Measurements from ENCODE around the gene AURKA. TPM values are rescaled to one million over a fixed set of nuclear protein-coding genes. Genes with fewer than 3 reads are reported as not detected.
A peak's percentile ranks its signal among the peaks of the same experiment; 100 is the strongest.

AURKA gene
- total and polyA plus RNA-seq, 7 experiments from 2014 or later = 0.43 to 44.1 (median 1.1) TPM

DNA sequence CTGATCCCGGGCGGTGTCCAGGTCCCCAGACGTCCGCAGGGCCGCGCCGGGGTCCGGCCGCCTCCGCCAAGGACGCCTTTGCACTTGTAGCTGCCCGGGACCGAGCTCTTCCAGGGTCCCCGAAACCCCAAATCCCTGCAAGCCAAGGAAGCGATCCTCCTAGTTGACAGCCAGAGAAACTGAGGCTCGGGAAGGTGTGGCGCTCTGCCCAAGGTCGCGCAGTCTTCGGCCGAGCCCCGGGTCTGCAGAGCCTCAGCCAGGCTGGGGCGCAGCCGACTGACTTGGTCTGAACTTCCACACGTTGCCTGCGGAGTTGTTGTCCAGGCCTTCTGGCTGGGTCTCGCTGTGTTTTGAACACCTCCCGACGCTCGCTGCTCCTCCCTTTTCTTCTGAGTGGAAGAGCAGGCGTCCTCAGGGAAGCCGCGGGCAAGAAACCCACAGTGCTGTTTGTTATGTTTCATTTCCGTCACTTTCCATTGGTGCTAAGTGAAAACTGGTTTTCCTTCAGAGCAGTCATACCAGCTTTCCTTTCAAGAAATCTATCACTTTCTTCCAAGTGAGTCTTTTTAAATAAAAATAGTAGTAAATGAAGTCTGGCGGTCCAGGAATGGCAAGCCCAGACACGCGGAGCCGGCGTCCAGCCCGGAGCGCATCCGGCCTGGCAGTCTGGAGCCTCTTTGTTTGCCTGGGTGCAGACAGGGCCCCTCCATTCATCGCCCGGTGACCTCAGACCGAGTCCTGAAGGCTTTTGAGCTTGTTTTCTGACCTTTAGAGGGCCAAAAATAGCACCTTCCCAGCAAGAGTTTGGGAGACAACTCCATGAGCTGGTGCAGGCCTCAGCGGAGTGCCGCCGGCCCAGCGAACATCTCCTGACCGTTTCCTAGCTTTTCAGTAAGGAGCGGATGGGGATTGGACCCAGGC, 32.5 kb downstream of the AURKA start:
- DNase-seq (peak in 6 of 9 donors; percentile 8 to 27 (median 16)), ATAC-seq (no peak)
- POLR2A ChIA-PET = interaction anchor here (1.1 to 3.2 kb wide), 7 partner anchors 14 to 109 kb away, joined by 3 to 23 read pairs (median 4); partner anchors contain the start of genes AURKA, CASS4, CSTF1 and RTF2
- intact Hi-C loops (cut with micrococcal nuclease) = loop anchor here in 1 of 2 donors (2.0 kb wide), 2 partner anchors 991 to 1949 kb away; partner anchors contain the start of genes RAB22A and RAE1
- Mint-ChIP-seq H3K4me1 (peaks cover 13 to 29% (median 22%) of the 10 kb centered on the region in 7 donors), H3K27me3 (peaks cover 0 to 4% (median 0%) of the 10 kb centered on the region in 5 donors), H3K36me3 (peaks cover 0 to 4% (median 0%) of the 10 kb centered on the region in 5 donors), H3K9me3 (no peaks in the 10 kb centered on the region), H3K27ac (peak overlapping the region; percentile 44 to 91 (median 81)), H3K4me3 (peak overlapping the region; percentile 88 to 96 (median 92))
- CTCF ChIA-PET = interaction anchor here (1.6 kb wide), 1 partner anchor 52 kb away, joined by 3 read pairs; the partner anchor contains the start of gene CASS4
- Histone ChIP-seq H3K9me3 (ENCODE audit: control insufficient read depth in 2 of 3, low read length in 3 of 3) (no peaks in the 10 kb centered on the region), H3K36me3 (ENCODE audit: control insufficient read depth in 2 of 3, insufficient read depth in 3 of 3, low read length in 3 of 3) (no peaks in the 10 kb centered on the region), H3K27ac (ENCODE audit: low read depth, low read length) (peak overlapping the region; percentile 71), H3K4me1 (ENCODE audit: control insufficient read depth in 2 of 2, insufficient read depth in 2 of 2, low read length in 2 of 2) (peaks cover 0 to 14% of the 10 kb centered on the region in 2 donors), H3K27me3 (ENCODE audit: control insufficient read depth in 2 of 2, insufficient read depth in 2 of 2, low read length in 2 of 2) (no peaks in the 10 kb centered on the region), H3K4me3 (ENCODE audit: low read length) (peak overlapping the region; percentile 72)

DNA sequence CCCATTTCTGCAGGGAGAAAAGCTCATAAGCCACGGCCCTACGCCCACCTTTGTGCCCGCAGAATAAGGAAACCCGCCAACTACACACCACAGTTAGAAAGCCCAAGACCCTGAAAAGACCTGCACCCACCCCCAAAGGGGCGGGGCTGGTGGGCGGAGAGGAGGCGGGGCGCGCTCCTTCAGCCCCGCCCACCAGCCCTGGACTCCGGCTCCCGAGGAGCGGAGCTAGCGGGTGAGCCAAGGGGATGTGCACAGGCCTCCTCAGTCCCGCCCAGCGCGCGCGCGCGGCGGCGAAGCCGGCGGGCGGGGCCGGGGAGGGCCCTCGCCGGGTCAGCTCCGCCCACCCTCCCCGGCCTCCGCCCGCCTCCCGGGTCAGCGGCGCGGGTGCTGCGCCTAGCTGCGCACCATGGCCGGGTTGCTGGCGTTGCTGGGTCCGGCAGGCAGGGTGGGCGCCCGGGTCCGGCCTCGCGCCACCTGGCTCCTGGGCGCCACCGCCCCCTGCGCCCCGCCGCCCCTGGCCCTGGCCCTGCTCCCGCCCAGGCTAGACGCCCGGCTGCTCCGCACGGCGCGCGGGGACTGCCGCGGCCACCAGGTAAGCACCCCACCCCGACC, 33.3 kb downstream of the AURKA start, which contains the start of gene FAM210B:
FAM210B (plus strand) TSS at position 375 of the 612 bp plus-strand sequence; CDS start at position 407, 32 bp downstream.
- intact Hi-C loops (cut with micrococcal nuclease) = loop anchor here (1.0 to 2.0 kb wide), 4 partner anchors 34 to 1950 kb away; partner anchors contain the start of genes AURKA (in 2 of the 2), CSTF1 (in 2 of the 2), RAB22A (in 1 of the 2) and RAE1 (in 1 of the 2)
- peaks cover 0 to 4% (median 0%) of the 10 kb centered on the region in 5 donors for H3K27me3 Mint-ChIP-seq
- peak within 1 kb of the TSS; percentile 54 to 91 (median 81) for H3K27ac Mint-ChIP-seq
- Histone ChIP-seq H3K9me3 (ENCODE audit: control insufficient read depth in 2 of 3, low read length in 3 of 3) (no peaks in the 10 kb centered on the region), H3K36me3 (ENCODE audit: control insufficient read depth in 2 of 3, insufficient read depth in 3 of 3, low read length in 3 of 3) (no peaks in the 10 kb centered on the region), H3K4me3 (ENCODE audit: low read length) (peak within 1 kb of the TSS; percentile 72), H3K27me3 (ENCODE audit: control insufficient read depth in 2 of 2, insufficient read depth in 2 of 2, low read length in 2 of 2) (no peaks in the 10 kb centered on the region), H3K27ac (ENCODE audit: low read depth, low read length) (peak within 1 kb of the TSS; percentile 71), H3K4me1 (ENCODE audit: control insufficient read depth in 2 of 2, insufficient read depth in 2 of 2, low read length in 2 of 2) (peaks cover 0 to 14% of the 10 kb centered on the region in 2 donors)
- ATAC-seq = peak; percentile 99
- CTCF ChIA-PET = interaction anchor here (1.6 kb wide), 1 partner anchor 53 kb away, joined by 3 read pairs; the partner anchor contains the start of gene CASS4
- H3K36me3 Mint-ChIP-seq = peaks cover 0 to 4% (median 0%) of the 10 kb centered on the region in 5 donors
- peak within 1 kb of the TSS; percentile 88 to 96 (median 92) for H3K4me3 Mint-ChIP-seq
- peaks cover 13 to 29% (median 22%) of the 10 kb centered on the region in 7 donors for H3K4me1 Mint-ChIP-seq
- POLR2A ChIA-PET = interaction anchor here (1.1 to 3.2 kb wide), 5 partner anchors 34 to 110 kb away, joined by 3 to 23 read pairs (median 5); partner anchors contain the start of genes AURKA, CASS4, CSTF1 and RTF2
- DNase-seq = peak; percentile 63 to 82 (median 79)
- no peaks in the 10 kb centered on the region for H3K9me3 Mint-ChIP-seq

DNA sequence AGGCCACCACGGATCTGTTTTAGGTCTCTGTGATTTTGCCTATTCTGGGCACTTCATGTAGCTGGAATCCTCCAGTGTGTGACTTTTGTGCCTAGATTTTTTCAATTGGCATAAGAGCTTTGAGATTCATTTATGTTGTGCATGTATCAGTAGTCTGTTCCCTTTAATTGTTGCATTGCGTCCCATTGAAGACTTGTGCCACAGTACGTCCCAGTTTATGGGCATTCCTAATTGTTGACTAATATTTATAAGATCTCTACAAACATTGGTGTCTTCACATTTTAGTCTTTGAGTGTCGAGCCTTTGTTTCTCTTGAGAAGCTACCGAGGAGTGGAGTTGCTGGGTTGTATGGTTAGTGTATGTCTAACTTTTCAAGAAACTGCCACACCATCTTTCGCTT, 33.9 kb downstream of the AURKA start:
- DNase-seq = no peak
- no peaks in the 10 kb centered on the region for H3K9me3 ChIP-seq (ENCODE audit: control insufficient read depth in 2 of 3, low read length in 3 of 3)
- no peak overlapping the region for H3K27ac ChIP-seq (ENCODE audit: low read depth, low read length)
- peaks cover 0 to 14% of the 10 kb centered on the region in 2 donors for H3K4me1 ChIP-seq (ENCODE audit: control insufficient read depth in 2 of 2, insufficient read depth in 2 of 2, low read length in 2 of 2)
- H3K27me3 ChIP-seq (ENCODE audit: control insufficient read depth in 2 of 2, insufficient read depth in 2 of 2, low read length in 2 of 2) = no peaks in the 10 kb centered on the region
- peaks cover 13 to 29% (median 22%) of the 10 kb centered on the region in 7 donors for H3K4me1 Mint-ChIP-seq
- intact Hi-C loops (cut with micrococcal nuclease) = loop anchor here (1.0 to 2.0 kb wide), 4 partner anchors 34 to 1951 kb away; partner anchors contain the start of genes AURKA (in 2 of the 2), CSTF1 (in 2 of the 2), RAB22A (in 1 of the 2) and RAE1 (in 1 of the 2)
- ChIA-PET CTCF (interaction anchor here (1.6 kb wide), 1 partner anchor 54 kb away, joined by 3 read pairs; the partner anchor contains the start of gene CASS4), POLR2A (interaction anchor here (1.1 to 3.2 kb wide), 4 partner anchors 35 to 111 kb away, joined by 3 to 23 read pairs (median 6); partner anchors contain the start of genes AURKA, CASS4, CSTF1 and RTF2)
- peak overlapping the region; percentile 60 to 93 (median 83) for H3K4me3 Mint-ChIP-seq
- ATAC-seq = no peak
- no peak overlapping the region for H3K4me3 ChIP-seq (ENCODE audit: low read length)
- no peaks in the 10 kb centered on the region for H3K36me3 ChIP-seq (ENCODE audit: control insufficient read depth in 2 of 3, insufficient read depth in 3 of 3, low read length in 3 of 3)
- H3K36me3 Mint-ChIP-seq = peaks cover 0 to 4% (median 0%) of the 10 kb centered on the region in 5 donors
- peak overlapping the region in 7 of 9 donors; percentile 41 to 78 (median 56) for H3K27ac Mint-ChIP-seq
- H3K27me3 Mint-ChIP-seq = peaks cover 0 to 4% (median 0%) of the 10 kb centered on the region in 5 donors
- H3K9me3 Mint-ChIP-seq = no peaks in the 10 kb centered on the region

DNA sequence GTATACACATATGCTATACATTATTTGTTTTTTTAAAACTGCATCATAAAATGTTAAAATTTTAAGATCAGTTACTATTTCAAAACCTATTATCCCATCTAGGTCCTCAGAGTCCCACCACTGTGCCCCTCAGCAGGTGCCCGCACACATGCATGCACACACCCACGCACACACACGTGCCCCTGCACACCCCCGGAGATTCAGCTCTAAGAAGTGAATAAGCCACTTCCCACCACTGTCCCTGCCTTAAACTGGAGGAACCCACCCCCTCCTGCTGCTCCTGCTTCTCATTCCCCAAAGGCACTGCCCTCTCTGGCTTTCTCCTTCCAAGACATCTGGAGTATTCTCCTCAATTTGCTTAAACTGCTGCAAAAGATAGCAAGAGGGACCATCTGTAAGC, 38.7 kb downstream of the AURKA start:
- no peak overlapping the region for H3K27ac Mint-ChIP-seq
- no peak for ATAC-seq
- H3K4me3 Mint-ChIP-seq = no peak overlapping the region
- no peak for DNase-seq
- H3K27me3 ChIP-seq (ENCODE audit: control insufficient read depth in 2 of 2, insufficient read depth in 2 of 2, low read length in 2 of 2) = no peaks in the 10 kb centered on the region
- CTCF ChIA-PET = no interaction called here
- POLR2A ChIA-PET = no interaction called here
- no peaks in the 10 kb centered on the region for H3K4me1 ChIP-seq (ENCODE audit: control insufficient read depth in 2 of 2, insufficient read depth in 2 of 2, low read length in 2 of 2)
- H3K9me3 Mint-ChIP-seq = no peaks in the 10 kb centered on the region
- no peaks in the 10 kb centered on the region for H3K9me3 ChIP-seq (ENCODE audit: control insufficient read depth in 2 of 3, low read length in 3 of 3)
- intact Hi-C loops (cut with micrococcal nuclease) = no loop called here
- H3K36me3 Mint-ChIP-seq = no peaks in the 10 kb centered on the region
- H3K36me3 ChIP-seq (ENCODE audit: control insufficient read depth in 2 of 3, insufficient read depth in 3 of 3, low read length in 3 of 3) = no peaks in the 10 kb centered on the region
- peaks cover 0 to 6% (median 3%) of the 10 kb centered on the region in 7 donors for H3K4me1 Mint-ChIP-seq
- H3K4me3 ChIP-seq (ENCODE audit: low read length) = no peak overlapping the region
- peaks cover 0 to 19% (median 7%) of the 10 kb centered on the region in 5 donors for H3K27me3 Mint-ChIP-seq
- no peak overlapping the region for H3K27ac ChIP-seq (ENCODE audit: low read depth, low read length)

DNA sequence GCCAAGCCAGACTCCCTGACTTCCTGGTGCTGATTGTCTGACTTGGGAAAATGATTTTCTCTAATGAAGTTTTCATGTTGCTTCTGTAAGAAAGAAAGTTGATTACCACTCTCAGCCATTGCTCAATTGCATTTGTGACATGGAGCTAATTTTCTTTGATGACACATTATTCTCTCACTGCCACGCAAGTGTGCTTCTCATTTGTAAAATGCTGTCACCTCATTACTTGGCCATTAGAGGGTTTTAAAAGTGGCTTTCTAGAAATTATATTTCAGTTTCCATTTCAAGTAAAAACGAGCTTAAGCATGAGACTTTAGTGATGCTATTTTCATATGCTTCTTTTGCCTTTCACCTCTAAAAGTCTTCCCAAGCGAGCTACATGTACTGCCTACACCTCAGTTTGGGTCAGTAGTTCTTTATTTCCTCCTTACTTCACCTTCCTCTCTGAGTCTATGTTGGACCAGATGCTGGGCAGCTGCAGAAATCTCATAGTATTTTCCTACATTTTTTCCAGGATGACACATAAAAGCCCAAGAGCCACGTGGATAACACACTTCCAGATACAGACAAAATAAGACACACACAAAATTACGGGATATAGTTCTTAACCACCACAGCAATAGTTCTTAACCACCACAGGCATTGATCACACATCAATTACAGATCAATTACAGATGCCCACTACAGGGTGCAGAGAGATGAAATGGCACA, 39.5 kb downstream of the AURKA start:
- Histone ChIP-seq H3K4me1 (ENCODE audit: control insufficient read depth in 2 of 2, insufficient read depth in 2 of 2, low read length in 2 of 2) (no peaks in the 10 kb centered on the region), H3K9me3 (ENCODE audit: control insufficient read depth in 2 of 3, low read length in 3 of 3) (no peaks in the 10 kb centered on the region), H3K27ac (ENCODE audit: low read depth, low read length) (no peak overlapping the region), H3K36me3 (ENCODE audit: control insufficient read depth in 2 of 3, insufficient read depth in 3 of 3, low read length in 3 of 3) (no peaks in the 10 kb centered on the region), H3K27me3 (ENCODE audit: control insufficient read depth in 2 of 2, insufficient read depth in 2 of 2, low read length in 2 of 2) (no peaks in the 10 kb centered on the region), H3K4me3 (ENCODE audit: low read length) (no peak overlapping the region)
- no peak for DNase-seq
- Mint-ChIP-seq H3K36me3 (no peaks in the 10 kb centered on the region), H3K27ac (no peak overlapping the region), H3K4me3 (no peak overlapping the region), H3K9me3 (no peaks in the 10 kb centered on the region), H3K4me1 (peaks cover 0 to 5% (median 0%) of the 10 kb centered on the region in 7 donors), H3K27me3 (peaks cover 0 to 23% (median 13%) of the 10 kb centered on the region in 5 donors)
- intact Hi-C loops (cut with micrococcal nuclease) = no loop called here
- ChIA-PET POLR2A (interaction anchor here (0.8 kb wide), 1 partner anchor 1245 kb away, joined by 3 read pairs; no protein-coding TSS in a partner anchor), CTCF (interaction anchor here (0.6 kb wide), 1 partner anchor 1561 kb away, joined by 3 read pairs; no protein-coding TSS in a partner anchor)
- no peak for ATAC-seq
